ENCODE results near the gene ATF6. TPM values are rescaled to one million over a fixed set of nuclear protein-coding genes. Genes with fewer than 3 reads are reported as not detected.
"Not testable (repeated sequence)": the region's sequence is repeated elsewhere in the genome, so short reads cannot be mapped to it uniquely, and the experiment has no call there.

The ATF6 gene
- total RNA-seq, 1 donor from 2014 or later = 22.9 TPM

GRCh38 chr1:161749509-161750407 is 16.4 kb upstream of the ATF6 start, which contains the start of gene DUSP12:
DUSP12 (plus strand) TSS chr1:161749786; CDS start chr1:161749802, 16 bp downstream.
- peaks cover 16% of the 10 kb centered on the region for H3K4me1 Mint-ChIP-seq (ENCODE audit: unreplicated experiment)
- DNase-seq (ENCODE audit: extremely low spot score, unreplicated experiment) = peak; percentile 93
- H3K27me3 Mint-ChIP-seq = peaks cover 15% of the 10 kb centered on the region
- no peak for TF ChIP-seq CTCF (conservative IDR thresholded peaks at IDR 0.05)
- H3K4me3 Mint-ChIP-seq = peak within 1 kb of the TSS; percentile 99
- no peaks in the 10 kb centered on the region for H3K9me3 Mint-ChIP-seq
- peak within 1 kb of the TSS; percentile 96 for H3K27ac Mint-ChIP-seq
- peaks cover 15% of the 10 kb centered on the region for H3K36me3 Mint-ChIP-seq

DNA sequence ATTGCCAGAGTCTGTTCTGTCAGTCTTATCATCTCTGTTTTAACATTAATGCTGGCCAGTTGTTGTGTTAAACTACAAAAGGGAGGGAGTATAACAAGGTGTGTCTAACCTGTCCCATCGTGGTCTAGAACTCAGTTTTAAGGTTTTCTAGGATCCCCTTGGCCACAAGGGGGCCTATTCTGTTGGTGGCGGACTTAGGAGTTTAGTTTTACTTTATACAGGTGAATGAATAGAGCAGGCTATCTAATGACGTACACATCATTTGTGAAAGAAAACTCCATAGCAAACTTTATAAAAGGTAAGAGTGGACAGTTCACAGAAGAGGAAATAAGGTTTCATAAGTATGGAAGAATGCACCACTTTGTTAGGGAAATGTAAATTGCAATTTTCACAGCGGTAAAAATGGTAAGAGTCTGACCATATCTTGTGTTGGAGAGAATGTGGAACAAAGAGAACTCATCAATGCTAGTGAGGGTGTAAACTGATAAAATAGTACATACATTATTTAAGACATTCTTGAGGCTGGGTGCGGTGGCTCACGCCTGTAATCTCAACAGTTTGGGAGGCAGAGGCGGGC is 2.5 kb upstream of the ATF6 start:
- peak overlapping the region; percentile 77 for H3K4me3 Mint-ChIP-seq

DNA sequence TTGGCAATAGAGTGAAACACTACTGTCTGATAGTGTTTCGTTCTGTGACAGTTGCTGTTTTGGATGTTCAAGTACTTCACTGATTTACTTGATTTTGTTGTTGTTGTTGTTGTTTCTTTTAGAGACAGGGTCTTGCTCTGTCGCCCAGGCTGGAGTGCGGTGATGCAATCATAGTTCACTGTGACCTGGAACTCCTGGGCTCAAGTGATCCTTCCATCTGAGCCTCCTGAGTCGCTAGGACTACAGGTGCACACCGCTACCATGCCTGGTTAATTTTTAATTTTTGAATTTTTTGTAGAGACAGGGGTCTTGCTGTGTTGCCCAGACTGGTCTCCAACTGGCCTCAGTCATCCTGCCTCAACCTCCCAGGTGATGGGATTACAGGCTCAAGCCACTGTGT is 2.3 kb downstream of the ATF6 start:
- TF ChIP-seq CTCF (conservative IDR thresholded peaks at IDR 0.05) = no peak
- peak overlapping the region; percentile 97 for H3K4me3 Mint-ChIP-seq
- H3K4me1 Mint-ChIP-seq (ENCODE audit: unreplicated experiment) = peaks cover 4% of the 10 kb centered on the region
- no peaks in the 10 kb centered on the region for H3K27me3 Mint-ChIP-seq
- DNase-seq (ENCODE audit: extremely low spot score, unreplicated experiment) = no peak
- H3K27ac Mint-ChIP-seq = peak overlapping the region; percentile 26
- H3K9me3 Mint-ChIP-seq = no peaks in the 10 kb centered on the region
- no peaks in the 10 kb centered on the region for H3K36me3 Mint-ChIP-seq

More for the DNA sequence above, 2.5 kb upstream of the ATF6 start:
- peak; percentile 75 for TF ChIP-seq CTCF (conservative IDR thresholded peaks at IDR 0.05)
- DNase-seq (ENCODE audit: extremely low spot score, unreplicated experiment) = no peak
- Mint-ChIP-seq H3K27ac (peak overlapping the region; percentile 58), H3K9me3 (no peaks in the 10 kb centered on the region), H3K36me3 (peaks cover 3% of the 10 kb centered on the region), H3K27me3 (no peaks in the 10 kb centered on the region), H3K4me1 (ENCODE audit: unreplicated experiment) (peaks cover 4% of the 10 kb centered on the region)

DNA sequence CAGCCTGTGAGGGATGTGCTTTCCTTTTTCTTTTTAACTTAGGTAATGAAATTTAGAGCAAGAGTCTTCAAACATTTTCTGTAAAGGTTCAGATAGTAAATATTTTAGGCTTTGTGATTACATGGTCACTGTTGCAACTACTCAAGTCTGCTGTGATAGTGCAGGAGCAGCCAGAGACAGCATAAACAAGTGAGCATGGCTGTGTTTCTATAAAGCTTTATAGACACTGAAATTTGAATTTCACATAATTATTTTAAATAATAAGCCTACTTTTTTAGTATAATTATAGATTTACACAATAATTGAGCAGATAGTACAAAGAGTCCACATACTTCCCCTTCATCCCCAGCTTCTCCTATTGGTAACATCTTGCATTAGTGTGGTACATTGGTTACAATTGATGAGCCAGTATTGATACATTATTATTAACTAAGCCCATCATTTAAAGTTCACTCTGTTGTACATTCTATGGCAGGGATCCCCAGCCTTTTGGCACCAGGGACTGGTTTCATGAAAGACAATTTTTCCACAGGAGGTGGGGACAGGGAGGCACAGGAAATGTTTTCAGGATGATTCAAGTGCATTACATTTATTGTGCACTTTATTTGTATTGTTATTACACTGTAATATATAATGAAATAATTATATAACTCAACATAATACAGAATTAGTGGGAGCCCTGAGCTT is 3.0 kb downstream of the ATF6 start:
- Mint-ChIP-seq H3K27me3 (no peaks in the 10 kb centered on the region), H3K36me3 (no peaks in the 10 kb centered on the region), H3K9me3 (no peaks in the 10 kb centered on the region), H3K27ac (no peak overlapping the region), H3K4me3 (no peak overlapping the region), H3K4me1 (ENCODE audit: unreplicated experiment) (peaks cover 4% of the 10 kb centered on the region)
- TF ChIP-seq CTCF (conservative IDR thresholded peaks at IDR 0.05) = no peak
- no peak for DNase-seq (ENCODE audit: extremely low spot score, unreplicated experiment)

GRCh38 chr1:161769673-161770045 is 3.5 kb downstream of the ATF6 start:
- H3K4me3 Mint-ChIP-seq; H3K36me3 Mint-ChIP-seq; H3K27ac Mint-ChIP-seq; H3K4me1 Mint-ChIP-seq (ENCODE audit: unreplicated experiment); DNase-seq (ENCODE audit: extremely low spot score, unreplicated experiment); H3K9me3 Mint-ChIP-seq; H3K27me3 Mint-ChIP-seq: not testable (repeated sequence)
